Activated CD4-positive, alpha-beta memory T cell treated with anti-CD3 and anti-CD28 coated beads for 36 hours (primary cell): Measurements from ENCODE around the gene RAP1GDS1. TPM values are rescaled to one million over a fixed set of nuclear protein-coding genes. Genes with fewer than 3 reads are reported as not detected.
"Not testable (repeated sequence)": the region's sequence is repeated elsewhere in the genome, so short reads cannot be mapped to it uniquely, and the experiment has no call there.

Experiments used
- CTCF ChIA-PET: fragments of 350-600 bp; sonication (Branson Sonifier 250); formaldehyde crosslinking; loops from one replicate; lab custom pipeline; 2021; ENCODE audit warnings: antibody characterized with exemption, inconsistent platforms; lab: Charles Lee
- POLR2A ChIA-PET: fragments of 350-600 bp; sonication (Branson Sonifier 250); formaldehyde crosslinking; loops from one replicate; lab custom pipeline; 2021; ENCODE audit warnings: antibody characterized with exemption; lab: Charles Lee
- DNase-seq: peaks from one replicate; pipeline ENCODE4 v3.0.0-alpha.2; 2020
- H3K27ac Mint-ChIP-seq: one replicate; pipeline ENCODE4 v1.8.0; 2021; ENCODE audit warnings: mixed read lengths
- H3K27me3 Mint-ChIP-seq: one replicate; pipeline ENCODE4 v1.8.0; 2021; ENCODE audit warnings: mixed read lengths
- H3K36me3 Mint-ChIP-seq: one replicate; pipeline ENCODE4 v1.8.0; 2021; ENCODE audit warnings: mixed read lengths
- H3K4me1 Mint-ChIP-seq: one replicate; pipeline ENCODE4 v1.8.0; 2021; ENCODE audit warnings: low read depth, mixed read lengths
- H3K4me3 Mint-ChIP-seq: one replicate; pipeline ENCODE4 v1.8.0; 2021; ENCODE audit warnings: mild to moderate bottlenecking, mixed read lengths
- H3K9me3 Mint-ChIP-seq: one replicate; pipeline ENCODE4 v1.8.0; 2021; ENCODE audit warnings: mixed read lengths
- intact Hi-C: fragments of 100-400 bp; cut with micrococcal nuclease; formaldehyde crosslinking; loops from one replicate; pipeline ENCODE4 v1.15.1; 2023
- total RNA-seq, 2 experiments: library from RNA; stranded (reverse); gene quantifications; one replicate each; pipeline ENCODE4 v1.2.3, GENCODE V29; 2021

Gene RAP1GDS1
- total RNA-seq, 2 experiments from 2014 or later, result 53.0 to 58.4 TPM

- intact Hi-C loops, result loop anchor here (5.0 kb wide), 1 partner anchor 548 kb away; the partner anchor contains the start of gene METAP1
- no peaks in the 10 kb centered on the region for H3K36me3 Mint-ChIP-seq
- H3K4me1 Mint-ChIP-seq, result peaks cover 39% of the 10 kb centered on the region
- ChIA-PET POLR2A (interaction anchor here (0.6 kb wide), 1 partner anchor 448 kb away, joined by 3 read pairs; no protein-coding TSS in a partner anchor), CTCF (interaction anchor here (0.6 to 1.6 kb wide), 3 partner anchors 19 to 491 kb away, joined by 3 to 4 read pairs (median 3); partner anchors contain the start of gene EIF4E)
- H3K27me3 Mint-ChIP-seq, result no peaks in the 10 kb centered on the region
- no peak overlapping the region for H3K27ac Mint-ChIP-seq
- peaks cover 6% of the 10 kb centered on the region for H3K9me3 Mint-ChIP-seq
- H3K4me3 Mint-ChIP-seq, result no peak overlapping the region
- DNase-seq, result peak; percentile 50
These were observed 187.7 kb downstream of the RAP1GDS1 start for GRCh38 chr4:98448908-98449307.

GRCh38 chr4:98452091-98452490 is 190.9 kb downstream of the RAP1GDS1 start:
- Mint-ChIP-seq H3K36me3 (peaks cover 4% of the 10 kb centered on the region), H3K9me3 (peaks cover 6% of the 10 kb centered on the region), H3K4me1 (peaks cover 26% of the 10 kb centered on the region), H3K4me3 (no peak overlapping the region), H3K27ac (no peak overlapping the region), H3K27me3 (no peaks in the 10 kb centered on the region)
- no peak for DNase-seq
- intact Hi-C loops, result no loop called here
- ChIA-PET CTCF (interaction anchor here (0.6 kb wide), 2 partner anchors 26 to 206 kb away, joined by 3 to 4 read pairs; partner anchors contain the start of gene TSPAN5), POLR2A (interaction anchor here (0.6 kb wide), 1 partner anchor 34 kb away, joined by 3 read pairs; no protein-coding TSS in a partner anchor)

GRCh38 chr4:98457422-98457821 is 196.2 kb downstream of the RAP1GDS1 start:
- Mint-ChIP-seq H3K4me1 (peaks cover 10% of the 10 kb centered on the region), H3K9me3 (peaks cover 15% of the 10 kb centered on the region)
- POLR2A ChIA-PET, H3K27me3 Mint-ChIP-seq, H3K4me3 Mint-ChIP-seq, H3K36me3 Mint-ChIP-seq, intact Hi-C loops, CTCF ChIA-PET, DNase-seq, H3K27ac Mint-ChIP-seq: not testable (repeated sequence)

GRCh38 chr4:98461121-98461865 is 200.1 kb downstream of the RAP1GDS1 start:
- POLR2A ChIA-PET, H3K27ac Mint-ChIP-seq, DNase-seq, intact Hi-C loops, H3K4me1 Mint-ChIP-seq, H3K27me3 Mint-ChIP-seq, H3K4me3 Mint-ChIP-seq, CTCF ChIA-PET, H3K36me3 Mint-ChIP-seq: not testable (repeated sequence)
- H3K9me3 Mint-ChIP-seq, result peaks cover 11% of the 10 kb centered on the region

DNA sequence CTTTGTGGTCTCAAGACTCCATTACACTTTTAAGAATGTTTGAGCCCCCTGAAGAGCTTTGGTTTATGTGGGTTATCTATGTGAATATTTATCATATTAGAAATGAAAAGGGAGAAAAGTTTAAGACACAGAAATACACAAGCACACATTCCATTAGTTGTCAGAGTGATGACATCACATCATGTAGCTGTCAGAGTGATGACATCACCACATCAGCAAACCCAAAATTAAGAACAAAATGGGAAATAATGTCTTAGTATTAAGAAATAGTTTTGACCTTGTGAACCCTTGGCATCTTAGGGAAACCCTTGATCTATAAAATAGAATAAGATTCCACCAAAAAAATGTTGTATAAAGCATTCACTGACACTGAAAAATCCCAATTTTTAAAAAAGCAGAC is 201.3 kb downstream of the RAP1GDS1 start:
- Mint-ChIP-seq H3K27me3 (no peaks in the 10 kb centered on the region), H3K9me3 (peaks cover 11% of the 10 kb centered on the region), H3K4me3 (no peak overlapping the region), H3K4me1 (peaks cover 9% of the 10 kb centered on the region), H3K36me3 (peaks cover 2% of the 10 kb centered on the region), H3K27ac (no peak overlapping the region)
- ChIA-PET POLR2A (no interaction called here), CTCF (no interaction called here)
- intact Hi-C loops, result no loop called here
- no peak for DNase-seq

DNA sequence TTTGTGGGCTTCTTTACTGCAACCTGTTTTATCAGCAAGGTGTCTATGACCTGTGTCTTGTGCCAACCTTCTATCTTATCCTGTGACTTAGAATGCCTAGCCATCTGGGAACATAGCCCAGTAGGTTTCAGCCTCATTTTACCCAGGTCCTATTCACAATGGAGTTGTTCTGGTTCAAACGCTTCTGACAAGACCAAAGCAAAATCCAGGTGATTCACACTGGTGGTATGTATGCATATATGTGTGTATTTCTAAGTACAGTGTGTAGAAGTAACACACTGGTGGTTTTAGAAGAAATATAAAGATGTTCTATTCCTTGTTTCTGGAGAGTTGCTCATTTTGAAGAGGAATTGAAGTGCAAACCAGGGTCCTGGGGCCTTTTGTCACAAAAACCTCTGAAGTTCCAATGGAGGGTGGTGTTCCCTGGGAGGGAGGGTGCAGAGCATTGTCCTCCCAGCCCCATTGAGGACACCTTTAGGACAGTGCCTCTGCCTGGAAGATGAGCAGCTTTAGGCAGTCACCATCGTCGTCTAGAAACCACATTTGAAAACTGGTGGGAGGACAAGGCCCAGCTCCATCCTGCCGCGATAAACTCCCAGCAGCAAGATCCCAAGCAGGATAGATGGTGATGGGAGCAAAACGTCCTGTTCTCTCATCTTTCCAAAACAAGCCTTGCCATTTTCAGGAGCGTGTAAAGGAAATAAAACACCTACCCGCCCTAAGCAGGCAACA is 205.8 kb downstream of the RAP1GDS1 start:
- DNase-seq, result no peak
- intact Hi-C loops, result loop anchor here (1.0 to 5.0 kb wide), 6 partner anchors 192 to 589 kb away; partner anchors contain the start of genes EIF4E, METAP1 and TSPAN5
- Mint-ChIP-seq H3K4me3 (peak overlapping the region; percentile 67), H3K36me3 (peaks cover 14% of the 10 kb centered on the region), H3K27me3 (no peaks in the 10 kb centered on the region), H3K27ac (no peak overlapping the region), H3K4me1 (peaks cover 24% of the 10 kb centered on the region), H3K9me3 (peaks cover 1% of the 10 kb centered on the region)
- POLR2A ChIA-PET, result interaction anchor here (0.6 to 1.1 kb wide), 3 partner anchors 26 to 193 kb away, joined by 3 read pairs; no protein-coding TSS in a partner anchor
- CTCF ChIA-PET, result interaction anchor here (0.6 to 2.1 kb wide), 36 partner anchors 9 to 589 kb away, joined by 3 to 21 read pairs (median 4); partner anchors contain the start of genes METAP1 and TSPAN5

- peak; percentile 82 for DNase-seq
- Mint-ChIP-seq H3K36me3 (peaks cover 20% of the 10 kb centered on the region), H3K4me3 (peak overlapping the region; percentile 67), H3K4me1 (peaks cover 27% of the 10 kb centered on the region), H3K9me3 (no peaks in the 10 kb centered on the region), H3K27me3 (no peaks in the 10 kb centered on the region), H3K27ac (no peak overlapping the region)
- intact Hi-C loops, result loop anchor here (1.0 to 5.0 kb wide), 6 partner anchors 191 to 589 kb away; partner anchors contain the start of genes EIF4E, METAP1 and TSPAN5
- ChIA-PET POLR2A (interaction anchor here (0.6 to 1.1 kb wide), 3 partner anchors 27 to 192 kb away, joined by 3 read pairs; no protein-coding TSS in a partner anchor), CTCF (interaction anchor here (0.6 to 2.1 kb wide), 48 partner anchors 9 to 1094 kb away, joined by 3 to 21 read pairs (median 4); partner anchors contain the start of genes METAP1 and TSPAN5)
These were observed 206.5 kb downstream of the RAP1GDS1 start for GRCh38 chr4:98467627-98468072.

DNA sequence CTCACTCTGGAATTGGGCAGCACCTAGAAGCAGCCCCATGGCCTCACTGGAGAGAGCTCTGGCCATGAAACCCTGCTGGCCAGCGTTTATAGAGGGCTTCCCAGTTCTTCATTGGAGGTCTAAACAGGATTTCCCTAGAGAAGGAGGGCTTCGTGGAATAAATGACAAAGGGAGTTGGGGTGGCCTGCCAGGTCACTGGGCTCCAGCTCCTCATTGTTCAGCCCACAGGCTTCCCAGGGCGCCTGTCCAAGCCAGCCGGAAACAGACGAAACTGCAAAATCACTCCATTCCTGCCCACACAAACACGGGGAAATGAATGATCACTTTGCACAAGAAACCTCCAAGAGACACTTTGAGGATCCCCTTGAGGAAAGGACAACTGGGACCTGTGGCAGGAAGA is 207.5 kb downstream of the RAP1GDS1 start:
- Mint-ChIP-seq H3K27me3 (no peaks in the 10 kb centered on the region), H3K4me1 (peaks cover 36% of the 10 kb centered on the region), H3K27ac (no peak overlapping the region), H3K4me3 (no peak overlapping the region), H3K36me3 (peaks cover 24% of the 10 kb centered on the region), H3K9me3 (no peaks in the 10 kb centered on the region)
- ChIA-PET CTCF (interaction anchor here (0.9 to 2.1 kb wide), 9 partner anchors 14 to 587 kb away, joined by 4 to 21 read pairs (median 5); partner anchors contain the start of gene TSPAN5), POLR2A (no interaction called here)
- intact Hi-C loops, result loop anchor here (5.0 kb wide), 1 partner anchor 459 kb away; the partner anchor contains the start of gene EIF4E
- no peak for DNase-seq

GRCh38 chr4:98469771-98470170 is 208.6 kb downstream of the RAP1GDS1 start:
- no peaks in the 10 kb centered on the region for H3K9me3 Mint-ChIP-seq
- peaks cover 43% of the 10 kb centered on the region for H3K4me1 Mint-ChIP-seq
- H3K4me3 Mint-ChIP-seq, result no peak overlapping the region
- no peak overlapping the region for H3K27ac Mint-ChIP-seq
- no peak for DNase-seq
- intact Hi-C loops, result loop anchor here (5.0 kb wide), 1 partner anchor 458 kb away; the partner anchor contains the start of gene EIF4E
- no peaks in the 10 kb centered on the region for H3K27me3 Mint-ChIP-seq
- POLR2A ChIA-PET, result interaction anchor here (1.4 kb wide), 1 partner anchor 132 kb away, joined by 3 read pairs; no protein-coding TSS in a partner anchor
- CTCF ChIA-PET, result interaction anchor here (0.6 to 1.5 kb wide), 2 partner anchors 525 to 586 kb away, joined by 3 to 4 read pairs; no protein-coding TSS in a partner anchor
- H3K36me3 Mint-ChIP-seq, result peaks cover 33% of the 10 kb centered on the region

GRCh38 chr4:98470366-98470765 is 209.2 kb downstream of the RAP1GDS1 start:
- H3K4me3 Mint-ChIP-seq, result no peak overlapping the region
- H3K27ac Mint-ChIP-seq, result no peak overlapping the region
- no peaks in the 10 kb centered on the region for H3K9me3 Mint-ChIP-seq
- ChIA-PET POLR2A (interaction anchor here (1.4 kb wide), 1 partner anchor 132 kb away, joined by 3 read pairs; no protein-coding TSS in a partner anchor), CTCF (interaction anchor here (1.5 kb wide), 1 partner anchor 524 kb away, joined by 4 read pairs; no protein-coding TSS in a partner anchor)
- H3K27me3 Mint-ChIP-seq, result no peaks in the 10 kb centered on the region
- DNase-seq, result no peak
- peaks cover 38% of the 10 kb centered on the region for H3K36me3 Mint-ChIP-seq
- peaks cover 49% of the 10 kb centered on the region for H3K4me1 Mint-ChIP-seq
- intact Hi-C loops, result no loop called here

DNA sequence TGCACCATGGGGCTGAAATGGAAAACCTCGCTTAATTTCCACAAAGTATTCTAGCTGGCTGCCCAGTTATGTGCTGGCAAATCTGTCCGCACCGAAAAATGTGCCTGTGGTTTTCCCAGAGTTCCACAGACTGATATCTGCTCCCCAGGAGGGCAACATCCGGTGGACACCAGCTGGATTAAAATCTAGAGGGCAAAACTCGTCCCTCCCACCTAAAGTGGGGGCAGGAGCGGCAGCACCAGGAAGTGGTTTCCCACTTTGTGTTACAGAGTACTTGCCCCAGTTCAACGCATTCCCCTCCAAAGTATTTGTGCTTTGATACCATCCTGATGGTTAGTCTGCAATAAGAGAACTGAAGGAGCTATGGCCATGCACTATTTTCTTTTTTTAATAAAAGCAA is 209.6 kb downstream of the RAP1GDS1 start:
- H3K4me3 Mint-ChIP-seq, result no peak overlapping the region
- H3K27me3 Mint-ChIP-seq, result no peaks in the 10 kb centered on the region
- H3K27ac Mint-ChIP-seq, result no peak overlapping the region
- ChIA-PET POLR2A (interaction anchor here (1.1 kb wide), 1 partner anchor 210 kb away, joined by 4 read pairs; the partner anchor contains the start of gene RAP1GDS1), CTCF (interaction anchor here (1.0 kb wide), 1 partner anchor 586 kb away, joined by 3 read pairs; no protein-coding TSS in a partner anchor)
- DNase-seq, result peak; percentile 15
- H3K9me3 Mint-ChIP-seq, result no peaks in the 10 kb centered on the region
- intact Hi-C loops, result no loop called here
- peaks cover 50% of the 10 kb centered on the region for H3K4me1 Mint-ChIP-seq
- H3K36me3 Mint-ChIP-seq, result peaks cover 40% of the 10 kb centered on the region
